Muscle of leg (tissue), 11 donors: ENCODE data around the gene SDCCAG8. TPM values are rescaled to one million over a fixed set of nuclear protein-coding genes. Genes with fewer than 3 reads are reported as not detected.

Experiments used
- DNase-seq: peaks from one replicate; pipeline ENCODE4 v3.0.0; 2013
- H3K27ac ChIP-seq: one replicate; pipeline ENCODE4 v1.5.1; 2013; ENCODE audit warnings: mild to moderate bottlenecking, low read length, control low read depth
- H3K27me3 ChIP-seq: one replicate; pipeline ENCODE4 v1.6.1; 2013; ENCODE audit warnings: low read length; ENCODE audit not compliant: control insufficient read depth, insufficient read depth
- H3K36me3 ChIP-seq: one replicate; pipeline ENCODE4 v1.6.1; 2013; ENCODE audit warnings: low read length; ENCODE audit not compliant: control insufficient read depth, insufficient read depth
- H3K4me1 ChIP-seq: one replicate; pipeline ENCODE4 v1.6.1; 2013; ENCODE audit warnings: low read length; ENCODE audit not compliant: control insufficient read depth, insufficient read depth
- H3K4me3 ChIP-seq: one replicate; pipeline ENCODE4 v1.5.1; 2013; ENCODE audit warnings: low read length, control low read depth
- H3K9me3 ChIP-seq: replicated peaks from 2 replicates; pipeline ENCODE4 v1.6.1; 2013; ENCODE audit warnings: low read depth, low read length; ENCODE audit not compliant: control insufficient read depth
- WGBS: methylation state at CpG from one replicate; pipeline ENCODE4 v1.1.5; 2013; ENCODE audit warnings: missing lambda C conversion rate; ENCODE audit not compliant: insufficient coverage; 5-methylcytosine and 5-hydroxymethylcytosine counted together
- polyA plus RNA-seq, 8 donors: library from polyadenylated mRNA; unstranded; fragments of 120-200 nt; gene quantifications; one replicate each; pipeline versions ENCODE4 v1.2.1 to v1.2.3, GENCODE V29; 2013; ENCODE audit warnings: inconsistent platforms in 1 of 8, low replicate concordance in 1 of 8; ENCODE audit not compliant: insufficient read length in 8 of 8, insufficient read depth in 1 of 8
- total RNA-seq: library from RNA; stranded (reverse); fragments of 120-200 nt; gene quantifications from one replicate; pipeline ENCODE4 v1.2.4, GENCODE V29; 2013

Gene SDCCAG8
- total and polyA plus RNA-seq, 9 donors, result 19.1 to 29.9 (median 23.0) TPM

GRCh38 chr1:243473227-243474135, 217.6 kb downstream of the SDCCAG8 start:
- Histone ChIP-seq H3K4me3 (peak overlapping the region; percentile 30), H3K9me3 (no peaks in the 10 kb centered on the region), H3K27ac (peak overlapping the region; percentile 83), H3K27me3 (no peaks in the 10 kb centered on the region), H3K36me3 (peaks cover 2% of the 10 kb centered on the region), H3K4me1 (peaks cover 7% of the 10 kb centered on the region)
- DNase-seq, result peak; percentile 69
- WGBS, result 28% methylated on average over 7 of the region's 12 CpGs

GRCh38 chr1:243474136-243474881, 218.5 kb downstream of the SDCCAG8 start:
- Histone ChIP-seq H3K27me3 (no peaks in the 10 kb centered on the region), H3K4me3 (peak overlapping the region; percentile 1), H3K36me3 (peaks cover 2% of the 10 kb centered on the region), H3K9me3 (no peaks in the 10 kb centered on the region), H3K4me1 (peaks cover 7% of the 10 kb centered on the region), H3K27ac (no peak overlapping the region)
- DNase-seq, result no peak
- 54% methylated on average over 45 of the region's 55 CpGs for WGBS

GRCh38 chr1:243474906-243475305, 219.1 kb downstream of the SDCCAG8 start:
- Histone ChIP-seq H3K9me3 (no peaks in the 10 kb centered on the region), H3K27me3 (no peaks in the 10 kb centered on the region), H3K27ac (no peak overlapping the region), H3K36me3 (peaks cover 2% of the 10 kb centered on the region), H3K4me1 (peaks cover 7% of the 10 kb centered on the region), H3K4me3 (no peak overlapping the region)
- WGBS, result 92% methylated on average over 5 of the region's 9 CpGs
- DNase-seq, result no peak

- no peak for DNase-seq
These were observed 220.1 kb downstream of the SDCCAG8 start for GRCh38 chr1:243475966-243476365.

GRCh38 chr1:243477731-243478290, 222.0 kb downstream of the SDCCAG8 start:
- Histone ChIP-seq H3K27ac (no peak overlapping the region), H3K4me3 (no peak overlapping the region), H3K4me1 (peaks cover 17% of the 10 kb centered on the region), H3K27me3 (peaks cover 2% of the 10 kb centered on the region), H3K36me3 (no peaks in the 10 kb centered on the region), H3K9me3 (no peaks in the 10 kb centered on the region)
- DNase-seq, result no peak
- 93% methylated on average over 3 of the region's 7 CpGs for WGBS

More at GRCh38 chr1:243475966-243476365, 220.1 kb downstream of the SDCCAG8 start:
- H3K9me3 ChIP-seq, result no peaks in the 10 kb centered on the region
- WGBS, result 61% methylated on average over 7 of the region's 7 CpGs
- no peak overlapping the region for H3K4me3 ChIP-seq
- H3K27ac ChIP-seq, result no peak overlapping the region
- H3K27me3 ChIP-seq, result no peaks in the 10 kb centered on the region
- H3K4me1 ChIP-seq, result peaks cover 7% of the 10 kb centered on the region
- H3K36me3 ChIP-seq, result no peaks in the 10 kb centered on the region

GRCh38 chr1:243481101-243481500, 225.3 kb downstream of the SDCCAG8 start:
- Histone ChIP-seq H3K27me3 (peaks cover 2% of the 10 kb centered on the region), H3K4me3 (no peak overlapping the region), H3K27ac (no peak overlapping the region), H3K36me3 (no peaks in the 10 kb centered on the region), H3K9me3 (no peaks in the 10 kb centered on the region), H3K4me1 (peaks cover 15% of the 10 kb centered on the region)
- WGBS, result 97% methylated on average over 5 of the region's 5 CpGs
- DNase-seq, result no peak

GRCh38 chr1:243482141-243483022, 226.5 kb downstream of the SDCCAG8 start:
- Histone ChIP-seq H3K4me3 (peak overlapping the region; percentile 26), H3K36me3 (no peaks in the 10 kb centered on the region), H3K9me3 (no peaks in the 10 kb centered on the region), H3K4me1 (peaks cover 15% of the 10 kb centered on the region), H3K27me3 (peaks cover 2% of the 10 kb centered on the region), H3K27ac (peak overlapping the region; percentile 29)
- WGBS, result 28% methylated on average over 17 of the region's 25 CpGs
- DNase-seq, result peak; percentile 52

- no peak overlapping the region for H3K27ac ChIP-seq
- peaks cover 2% of the 10 kb centered on the region for H3K27me3 ChIP-seq
- no peaks in the 10 kb centered on the region for H3K9me3 ChIP-seq
- DNase-seq, result no peak
- H3K4me3 ChIP-seq, result peak overlapping the region; percentile 26
- 5% methylated on average over 53 of the region's 60 CpGs for WGBS
- H3K36me3 ChIP-seq, result no peaks in the 10 kb centered on the region
- peaks cover 15% of the 10 kb centered on the region for H3K4me1 ChIP-seq
These were observed 227.4 kb downstream of the SDCCAG8 start for GRCh38 chr1:243483071-243483771.

- no peak for DNase-seq
- peaks cover 15% of the 10 kb centered on the region for H3K4me1 ChIP-seq
- 90% methylated on average over 16 of the region's 16 CpGs for WGBS
- no peaks in the 10 kb centered on the region for H3K36me3 ChIP-seq
- peaks cover 2% of the 10 kb centered on the region for H3K27me3 ChIP-seq
- H3K9me3 ChIP-seq, result no peaks in the 10 kb centered on the region
- H3K4me3 ChIP-seq, result no peak overlapping the region
- H3K27ac ChIP-seq, result no peak overlapping the region
These were observed 228.1 kb downstream of the SDCCAG8 start for GRCh38 chr1:243483952-243484351.
